ENCODE measurements around the gene SLC29A3. TPM values are rescaled to one million over a fixed set of nuclear protein-coding genes. Genes with fewer than 3 reads are reported as not detected.

Gene SLC29A3
- total and polyA plus RNA-seq, 2 of the 8 experiments (the other 6 are each of a cell fraction or from before 2014, with no cell fraction given): 14.0 to 24.6 TPM

DNA sequence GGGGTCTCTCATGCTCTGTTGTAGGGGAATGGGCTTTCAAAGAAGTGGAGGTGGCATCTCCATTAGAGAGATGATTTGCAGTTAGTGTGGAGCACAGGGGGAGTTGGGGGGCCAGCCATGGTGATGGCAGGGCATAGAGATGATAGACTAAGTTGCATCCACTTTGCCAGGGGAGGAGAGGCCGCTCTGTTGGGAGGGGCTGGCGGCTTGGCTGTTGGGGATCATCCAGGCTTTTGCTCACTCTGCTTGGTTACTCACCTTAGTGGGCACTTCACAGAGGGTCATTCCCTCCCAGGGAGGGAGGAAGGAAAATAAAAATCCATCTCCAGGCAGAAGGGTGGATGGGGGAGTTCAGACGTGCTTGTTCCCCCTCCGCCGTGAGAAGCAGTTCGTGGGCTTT is 46.3 kb downstream of the SLC29A3 start:
- no peak for TF ChIP-seq RAD21 (IDR thresholded peaks at IDR 0.05 in 1 of 2, conservative IDR thresholded peaks at IDR 0.05 in 1 of 2; ENCODE audit: low read depth in 2 of 2, low read length in 2 of 2)
- TF ChIP-seq SAP30 (IDR thresholded peaks at IDR 0.05; ENCODE audit: insufficient read depth, insufficient replicate concordance, low read length): no peak
- no peak for TF ChIP-seq SP4 (IDR thresholded peaks at IDR 0.05; ENCODE audit: low read length)
- no peak for TF ChIP-seq TAF7 (optimal IDR thresholded peaks at IDR 0.05; ENCODE audit: borderline replicate concordance, low read depth, low read length)
- no peak for TF ChIP-seq JUND (IDR thresholded peaks at IDR 0.05; ENCODE audit: low read length)
- TF ChIP-seq SRF (IDR thresholded peaks at IDR 0.05; ENCODE audit: low read depth, low read length): no peak
- no peak for TF ChIP-seq SP1 (IDR thresholded peaks at IDR 0.05; ENCODE audit: low read depth, low read length)
- no peak for TF ChIP-seq HDAC6 (IDR thresholded peaks at IDR 0.05; ENCODE audit: low read depth, low read length)
- TF ChIP-seq USF2 (IDR thresholded peaks at IDR 0.05; ENCODE audit: low read length): no peak
- TF ChIP-seq HDAC2 (IDR thresholded peaks at IDR 0.05; ENCODE audit: borderline replicate concordance in 1 of 2, low read depth in 2 of 2, low read length in 2 of 2): no peak
- FAIRE-seq: no peak
- Histone ChIP-seq H4K5ac (ENCODE audit: insufficient read length, low read depth, low read length) (no peak overlapping the region), H3K4me3 (ENCODE audit: extremely low read depth in 1 of 4, insufficient read depth in 2 of 4, low read depth in 3 of 4, low read length in 4 of 4) (no peak overlapping the region), H3K9me3 (ENCODE audit: insufficient read depth in 2 of 2, low read depth in 1 of 2, low read length in 1 of 2) (no peaks in the 10 kb centered on the region), H2AK5ac (ENCODE audit: low read depth, low read length) (no peak overlapping the region), H3K9ac (replicated peaks in 1 of 4; ENCODE audit: extremely low read depth in 1 of 4, low read depth in 3 of 4, low read length in 3 of 4) (no peak overlapping the region), H3K23ac (ENCODE audit: insufficient read length) (no peak overlapping the region), H2BK20ac (ENCODE audit: low read length) (no peak overlapping the region), H3K27me3 (replicated peaks in 1 of 4; ENCODE audit: control insufficient read depth in 3 of 4, extremely low read depth in 1 of 4, insufficient read depth in 3 of 4, low read length in 3 of 4) (no peaks in the 10 kb centered on the region; a peak in 1 of 7 replicates), H4K20me1 (replicated peaks in 1 of 2; ENCODE audit: control insufficient read depth in 1 of 2, insufficient read depth in 2 of 2, low read length in 2 of 2) (peaks cover 0 to 1% of the 10 kb centered on the region in 2 experiments), H3K23me2 (ENCODE audit: low read depth, low read length) (no peaks in the 10 kb centered on the region), H3K4me1 (replicated peaks in 1 of 4; ENCODE audit: control insufficient read depth in 3 of 4, insufficient read depth in 4 of 4, low read length in 3 of 4) (no peaks in the 10 kb centered on the region), H3K36me3 (ENCODE audit: control insufficient read depth in 2 of 4, insufficient read depth in 4 of 4, low read length in 3 of 4) (peaks cover 0 to 7% (median 3%) of the 10 kb centered on the region in 4 experiments; a peak in 4 of 8 replicates), H3K56ac (replicated peaks; ENCODE audit: insufficient read length, low read depth, low read length) (no peak overlapping the region), H4K8ac (ENCODE audit: extremely low read depth, insufficient read depth, low read length) (no peak overlapping the region), H3K79me1 (ENCODE audit: low read depth, low read length) (no peaks in the 10 kb centered on the region), H3K14ac (ENCODE audit: insufficient read length) (no peak overlapping the region), H3K79me2 (ENCODE audit: control insufficient read depth in 1 of 2, insufficient read depth in 2 of 2, low read length in 2 of 2) (no peaks in the 10 kb centered on the region), H4K91ac (replicated peaks; ENCODE audit: insufficient read length, low read length) (no peak overlapping the region), H2AFZ (ENCODE audit: low read length) (no peak overlapping the region), H2BK120ac (replicated peaks; ENCODE audit: low read depth, low read length) (no peak overlapping the region), H2BK15ac (ENCODE audit: low read length) (no peak overlapping the region), H3K4ac (replicated peaks; ENCODE audit: insufficient read length, low read depth, low read length) (no peak overlapping the region), H2BK5ac (ENCODE audit: low read depth, low read length) (no peak overlapping the region), H2BK12ac (ENCODE audit: low read depth, low read length) (no peak overlapping the region), H3K4me2 (ENCODE audit: insufficient read depth in 1 of 2, low read depth in 2 of 2, low read length in 2 of 2) (no peak overlapping the region), H3K27ac (ENCODE audit: low read depth, low read length) (no peak overlapping the region), H3K18ac (ENCODE audit: extremely low read depth, low read length) (no peak overlapping the region)
- POLR2A ChIA-PET (ENCODE audit: partially characterized antibody): no interaction called here
- WGBS, 2 experiments (ENCODE audit: extremely low coverage in 1 of 2, insufficient coverage in 1 of 2, insufficient read length in 1 of 2, insufficient replicate concordance in 2 of 2, low coverage in 1 of 2, low lambda C conversion rate in 2 of 2, missing lambda C conversion rate in 1 of 2): 96% methylated on average over 6 of the region's 6 CpGs; no CpG with 5 or more reads in 1 of the 2 experiments
- DNase-seq (ENCODE audit: low read depth in 1 of 2, low spot score in 2 of 2): no peak
- CTCF ChIA-PET (ENCODE audit: partially characterized antibody): interaction anchor here (0.9 to 28.0 kb wide), 7 partner anchors 9 to 43 kb away, joined by 3 to 401 read pairs (median 4); partner anchors contain the start of gene SLC29A3

All from H1 (cell line).